Osteoblast (primary cell): Measurements from ENCODE around the gene TBCEL. TPM values are rescaled to one million over a fixed set of nuclear protein-coding genes. Genes with fewer than 3 reads are reported as not detected.

Source experiments
- DNase-seq: peaks from one replicate; pipeline ENCODE4 v3.0.0; 2011; ENCODE audit warnings: low spot score, mixed read lengths; ENCODE audit not compliant: insufficient read length; ENCODE audit errors: missing footprints
- H2AFZ ChIP-seq: 2 replicates; pipeline ENCODE4 v1.6.0; 2011; ENCODE audit warnings: mild to moderate bottlenecking, low read length
- H3K27ac ChIP-seq: 2 replicates; pipeline ENCODE4 v1.5.1; 2011; ENCODE audit warnings: mild to moderate bottlenecking, low read depth, low read length, moderate library complexity
- H3K27me3 ChIP-seq: 2 replicates; pipeline ENCODE4 v1.6.0; 2012; ENCODE audit warnings: mild to moderate bottlenecking, control low read depth, inconsistent platforms, low read length, moderate library complexity; ENCODE audit not compliant: insufficient read depth
- H3K36me3 ChIP-seq: 2 replicates; pipeline ENCODE4 v1.5.1; 2011; ENCODE audit warnings: mild to moderate bottlenecking, low read length, control low read depth, moderate library complexity; ENCODE audit not compliant: insufficient read depth
- H3K4me1 ChIP-seq: 2 replicates; pipeline ENCODE4 v1.5.1; 2011; ENCODE audit warnings: mild to moderate bottlenecking, low read length, control low read depth, moderate library complexity; ENCODE audit not compliant: insufficient read depth
- H3K4me2 ChIP-seq: 2 replicates; pipeline ENCODE4 v1.6.0; 2011; ENCODE audit warnings: mild to moderate bottlenecking, low read length; ENCODE audit not compliant: insufficient read depth
- H3K4me3 ChIP-seq: fragments of 200-600 bp; sonication (generic); 3 replicates; pipeline ENCODE4 v1.5.1; 2012; ENCODE audit warnings: mild to moderate bottlenecking, low read length, inconsistent platforms; ENCODE audit not compliant: insufficient read depth
- H3K79me2 ChIP-seq: 2 replicates; pipeline ENCODE4 v1.6.0; 2012; ENCODE audit warnings: mild to moderate bottlenecking, low read length, control low read depth, inconsistent platforms; ENCODE audit not compliant: insufficient read depth
- H3K9me3 ChIP-seq: 2 replicates; pipeline ENCODE4 v1.5.1; 2011; ENCODE audit warnings: low read depth, low read length, control low read depth
- H4K20me1 ChIP-seq: 2 replicates; pipeline ENCODE4 v1.6.0; 2012; ENCODE audit warnings: mild to moderate bottlenecking, low read length, control low read depth; ENCODE audit not compliant: insufficient read depth
- CTCF ChIP-seq: IDR thresholded peaks from 2 replicates; pipeline ENCODE4 v1.5.1; 2011; ENCODE audit warnings: mild to moderate bottlenecking, low read depth, low read length, moderate library complexity; ENCODE audit errors: extremely low read depth
- total RNA-seq: library from RNA; depleted of rRNA; stranded (reverse); fragments of >200 nt; gene quantifications from 2 replicates; pipeline ENCODE4 v1.2.3, GENCODE V29; 2012

The TBCEL gene
- total RNA-seq, 1 donor, result 41.6 TPM

DNA sequence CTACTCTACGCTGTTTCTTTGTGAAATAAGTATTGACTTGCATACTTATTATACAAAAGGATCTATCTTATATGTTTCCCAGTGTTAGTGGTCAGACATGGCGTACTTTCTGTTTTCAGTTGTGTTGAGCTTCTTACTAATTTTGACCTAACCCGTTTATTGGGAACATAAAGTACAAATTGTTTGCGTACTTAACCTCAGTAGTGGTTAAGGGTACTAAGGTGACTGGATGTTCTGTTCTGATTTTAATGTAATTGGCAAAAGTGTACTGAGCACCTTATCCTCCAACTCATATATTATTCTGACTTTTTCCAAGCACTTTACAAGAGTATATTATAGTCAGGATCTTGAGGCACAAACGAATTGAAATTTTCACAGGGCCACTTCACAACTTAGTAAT, 17.2 kb downstream of the TBCEL start:
- Histone ChIP-seq H3K79me2 (peaks cover 41% of the 10 kb centered on the region), H4K20me1 (peaks cover 44% of the 10 kb centered on the region), H3K36me3 (no peaks in the 10 kb centered on the region), H3K4me3 (no peak overlapping the region), H2AFZ (no peak overlapping the region), H3K9me3 (no peaks in the 10 kb centered on the region), H3K4me1 (no peaks in the 10 kb centered on the region), H3K27ac (no peak overlapping the region), H3K27me3 (no peaks in the 10 kb centered on the region), H3K4me2 (no peak overlapping the region)
- no peak for TF ChIP-seq CTCF
- no peak for DNase-seq

- TF ChIP-seq CTCF, result no peak
- Histone ChIP-seq H2AFZ (no peak overlapping the region), H4K20me1 (peaks cover 38% of the 10 kb centered on the region), H3K4me3 (no peak overlapping the region), H3K4me1 (no peaks in the 10 kb centered on the region), H3K79me2 (peaks cover 34% of the 10 kb centered on the region), H3K9me3 (no peaks in the 10 kb centered on the region), H3K4me2 (no peak overlapping the region), H3K27me3 (no peaks in the 10 kb centered on the region), H3K27ac (no peak overlapping the region), H3K36me3 (peaks cover 5% of the 10 kb centered on the region)
- DNase-seq, result no peak
Measured at GRCh38 chr11:121042296-121042695, 18.4 kb downstream of the TBCEL start.

GRCh38 chr11:121047926-121048325, 24.0 kb downstream of the TBCEL start:
- Histone ChIP-seq H2AFZ (no peak overlapping the region), H3K9me3 (no peaks in the 10 kb centered on the region)

More at GRCh38 chr11:121047926-121048325, 24.0 kb downstream of the TBCEL start:
- DNase-seq, result no peak
- no peak overlapping the region for H3K4me3 ChIP-seq
- H3K4me2 ChIP-seq, result no peak overlapping the region
- H4K20me1 ChIP-seq, result peaks cover 17% of the 10 kb centered on the region
- no peaks in the 10 kb centered on the region for H3K4me1 ChIP-seq
- peaks cover 7% of the 10 kb centered on the region for H3K36me3 ChIP-seq
- H3K27ac ChIP-seq, result no peak overlapping the region
- peaks cover 8% of the 10 kb centered on the region for H3K79me2 ChIP-seq
- no peaks in the 10 kb centered on the region for H3K27me3 ChIP-seq
- TF ChIP-seq CTCF, result no peak
